T-helper 1 cell treated with Interleukin-12 subunit alpha and Interleukin-12 subunit beta and Interleukin-4 antibody, amounts not matched to agents 30 ng/mL and 1 ng/mL, for 36 hours (primary cell): ENCODE data around the gene ACOX3. TPM values are rescaled to one million over a fixed set of nuclear protein-coding genes. Genes with fewer than 3 reads are reported as not detected.
"Not testable (repeated sequence)": the region's sequence is repeated elsewhere in the genome, so short reads cannot be mapped to it uniquely, and the experiment has no call there.

ENCODE experiments used
- intact Hi-C: fragments of 100-400 bp; cut with micrococcal nuclease; formaldehyde crosslinking; loops from one replicate; pipeline ENCODE4 v1.15.1; 2024
- total RNA-seq: library from RNA; stranded (reverse); gene quantifications from 2 replicates; pipeline ENCODE4 v1.2.3, GENCODE V29; 2022

Gene ACOX3
- total RNA-seq, 1 donor from 2014 or later: 16.5 TPM

DNA sequence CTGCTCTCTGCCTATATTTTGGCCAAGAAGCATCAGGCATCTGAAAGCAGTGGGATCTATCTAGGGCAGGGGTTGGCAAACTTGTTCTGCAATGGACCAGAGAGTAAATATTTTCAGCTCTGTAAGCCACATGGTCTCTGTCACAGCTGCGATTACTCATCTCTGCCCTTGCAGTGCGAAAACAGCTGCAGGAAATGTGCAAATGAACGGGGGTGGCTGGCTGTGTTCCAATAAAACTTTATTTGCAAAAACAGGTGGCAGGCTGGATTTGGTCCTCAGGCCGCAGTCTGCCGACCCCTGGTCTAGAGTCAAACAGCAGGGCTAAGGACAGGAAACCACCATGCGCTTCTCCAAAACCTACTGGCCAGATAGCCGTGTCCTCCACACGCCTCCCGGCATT lies 48.6 kb downstream of the ACOX3 start:
- intact Hi-C loops: no loop called here

DNA sequence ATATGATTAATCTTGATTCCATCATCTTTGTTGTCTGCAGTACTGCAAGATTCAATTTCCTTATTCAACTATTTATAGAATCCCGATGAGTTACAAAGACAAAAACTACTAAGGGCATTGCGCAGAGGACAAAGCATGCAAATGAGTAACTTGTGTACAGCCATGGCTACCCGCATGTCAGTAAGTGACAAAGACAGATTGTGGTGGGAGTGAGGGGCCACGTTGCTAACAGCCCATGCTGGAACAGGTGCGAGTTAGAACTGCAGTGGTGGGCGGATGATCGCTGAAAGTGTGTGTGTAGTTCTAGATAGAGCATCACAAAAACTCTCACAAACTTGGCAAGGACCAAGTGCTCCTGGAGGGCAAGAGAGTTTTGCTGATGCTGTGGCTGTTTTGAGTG lies 49.5 kb downstream of the ACOX3 start:
- intact Hi-C loops: no loop called here

GRCh38 chr4:8390577-8390976 lies 49.9 kb downstream of the ACOX3 start:
- intact Hi-C loops: no loop called here

DNA sequence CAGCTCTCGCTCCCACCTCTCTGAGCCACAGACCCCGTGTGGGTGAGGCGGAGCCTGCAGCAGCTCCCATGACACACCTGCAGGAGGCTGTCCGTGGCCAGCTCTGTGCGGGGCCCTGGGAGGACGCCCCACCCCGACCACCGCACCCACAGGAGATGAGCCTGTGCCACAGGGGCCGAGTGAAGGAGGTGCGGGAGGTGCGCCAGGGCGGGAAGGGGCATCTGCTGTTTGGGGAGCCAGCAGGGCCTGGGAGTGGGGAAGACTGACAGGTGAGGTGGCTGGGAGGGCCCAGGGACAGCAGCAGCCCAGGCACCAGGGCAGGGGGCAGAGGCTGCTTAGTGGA lies 52.0 kb downstream of the ACOX3 start:
- intact Hi-C loops: no loop called here

GRCh38 chr4:8387615-8388527 lies 52.7 kb downstream of the ACOX3 start:
- intact Hi-C loops: no loop called here

DNA sequence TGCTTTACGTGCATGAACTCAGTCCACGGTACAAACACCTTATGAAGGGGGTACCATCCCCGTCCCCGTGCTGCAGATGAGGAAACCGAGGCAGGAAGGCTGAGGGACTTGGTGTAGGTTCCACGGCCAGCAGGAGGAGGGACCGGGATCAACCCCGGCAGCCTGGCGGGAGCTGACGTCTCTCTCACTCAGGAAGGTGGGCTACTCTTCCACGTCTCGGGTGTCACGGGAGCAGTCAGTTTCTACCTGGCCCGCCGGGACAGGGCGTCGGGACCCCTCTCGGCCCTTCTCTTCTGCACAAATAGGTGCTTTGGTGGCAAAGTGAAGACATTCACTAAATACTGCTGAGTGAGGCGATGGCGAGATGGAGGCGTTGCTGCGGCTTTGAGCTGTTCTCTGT lies 53.3 kb downstream of the ACOX3 start:
- intact Hi-C loops: no loop called here

DNA sequence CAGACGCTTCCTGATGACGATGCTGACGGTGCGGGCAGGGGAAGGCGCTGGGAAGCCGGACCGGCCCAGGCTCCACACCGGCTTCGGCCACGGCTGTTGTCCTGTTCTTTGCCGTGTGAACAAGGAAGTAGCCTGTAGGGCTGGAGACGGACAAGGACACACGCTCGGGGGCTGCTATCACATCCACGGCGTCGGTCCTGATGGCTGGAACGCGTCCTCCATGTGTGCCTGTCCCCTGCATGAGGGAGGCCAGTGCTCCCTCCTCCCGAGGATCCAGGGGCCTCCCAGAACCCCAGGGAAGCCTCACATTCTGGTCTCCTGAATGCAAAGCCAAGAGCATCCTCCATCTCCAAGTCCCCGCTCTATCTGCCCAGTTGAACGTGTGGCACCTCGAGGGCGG lies 53.8 kb downstream of the ACOX3 start:
- intact Hi-C loops: no loop called here

- intact Hi-C loops: not testable (repeated sequence)
These were observed 54.4 kb downstream of the ACOX3 start for GRCh38 chr4:8386131-8386530.

DNA sequence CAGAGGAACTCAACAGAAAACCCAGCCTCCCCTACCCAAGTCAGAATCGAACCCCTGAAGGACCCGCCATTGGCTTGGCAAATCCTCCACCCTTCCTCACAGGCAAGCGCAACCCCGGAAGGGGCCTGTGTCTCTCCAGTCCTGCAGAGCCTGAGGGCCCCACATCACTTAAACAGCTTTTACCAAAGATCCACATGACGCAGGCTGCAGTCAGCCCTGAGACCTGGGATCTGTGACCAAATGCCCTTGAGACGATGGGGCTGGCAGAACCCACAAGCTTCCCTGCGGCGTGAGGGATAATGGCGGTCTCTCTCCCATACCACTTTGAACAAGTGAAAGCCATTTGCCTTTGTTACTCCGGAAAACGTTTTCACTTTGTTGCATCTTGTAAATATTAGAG lies 54.9 kb downstream of the ACOX3 start:
- intact Hi-C loops: no loop called here

DNA sequence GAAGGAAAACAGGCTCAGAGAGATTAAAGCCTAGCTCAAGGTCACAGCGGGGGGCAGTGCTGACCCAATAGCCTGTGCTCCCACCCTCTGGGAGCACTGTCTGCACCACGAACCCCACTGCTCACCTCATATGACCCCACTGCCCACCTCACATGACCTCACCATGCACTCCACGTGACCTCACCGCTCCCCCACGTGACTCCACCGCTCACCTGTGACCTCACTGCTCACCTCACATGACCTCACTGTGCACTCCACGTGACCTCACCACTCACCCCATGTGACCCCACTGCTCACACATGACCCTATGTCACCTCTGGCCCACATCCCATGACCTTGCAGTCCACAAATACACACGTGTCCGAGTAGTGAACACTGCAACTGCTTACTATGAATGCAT lies 55.4 kb downstream of the ACOX3 start:
- intact Hi-C loops: no loop called here

DNA sequence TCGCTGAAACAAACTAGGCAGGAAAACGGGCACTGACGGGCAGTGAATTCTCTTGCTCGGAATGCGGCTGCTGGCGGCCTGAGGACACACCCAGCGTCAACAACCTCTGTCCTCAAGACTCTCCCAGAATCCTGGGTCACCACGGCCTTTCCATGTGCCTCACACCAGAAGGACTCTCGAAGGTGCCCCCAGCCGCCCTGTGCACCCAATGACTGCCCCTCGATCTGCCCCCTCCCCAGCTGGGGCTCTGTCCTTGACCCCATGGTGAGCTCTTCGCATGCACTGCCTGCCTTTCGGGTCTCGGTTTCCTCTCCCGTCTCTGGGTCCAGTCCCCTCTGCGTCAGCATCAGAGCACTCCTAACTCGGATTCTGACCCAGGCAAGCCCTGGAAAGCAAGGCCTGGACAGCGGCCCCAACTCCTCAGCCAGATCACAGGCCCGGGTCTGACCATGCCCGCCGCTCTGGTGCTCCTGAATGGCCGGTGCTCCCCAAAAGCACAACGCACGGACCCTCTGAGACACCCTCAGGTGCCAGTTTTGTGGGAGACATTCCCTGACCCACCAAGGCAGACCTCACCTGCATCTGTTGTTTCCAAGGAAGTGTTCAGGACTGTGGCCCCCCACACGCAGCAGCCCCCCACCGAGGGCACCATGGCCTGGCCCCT lies 56.0 kb downstream of the ACOX3 start:
- intact Hi-C loops: no loop called here

DNA sequence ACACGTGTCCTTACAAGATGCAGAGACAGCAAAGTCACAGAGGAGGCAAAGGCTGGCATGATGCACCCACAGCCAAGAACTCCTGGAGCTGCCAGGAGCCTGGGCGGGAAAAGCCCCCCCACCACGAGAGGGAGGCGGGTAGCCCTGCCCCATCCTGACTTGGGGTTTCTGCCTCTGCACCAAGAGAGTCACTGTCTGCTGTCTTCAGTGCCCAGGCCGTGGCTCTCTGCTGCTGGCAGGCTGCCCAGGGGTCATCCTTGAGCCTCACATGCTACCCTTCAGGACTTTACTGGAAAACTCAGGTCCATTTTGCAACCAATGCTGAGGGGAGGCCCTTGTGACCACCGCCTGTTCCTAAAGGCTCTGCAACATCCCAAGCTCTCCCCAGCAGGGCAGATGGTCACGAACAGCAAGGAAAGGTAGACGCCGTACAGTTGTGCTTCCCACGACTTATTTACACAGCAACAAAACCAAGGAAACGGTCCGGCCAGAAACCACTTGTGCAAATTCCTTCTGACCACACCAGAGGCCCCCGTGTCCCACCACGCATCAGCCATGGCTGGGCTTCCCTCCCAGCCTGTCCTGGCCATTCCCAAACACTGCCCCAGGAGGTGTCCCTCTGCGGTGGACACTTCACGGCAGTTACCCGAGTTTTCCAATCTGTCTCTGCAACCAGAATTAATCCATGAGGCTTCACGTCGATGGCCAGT lies 56.9 kb downstream of the ACOX3 start:
- intact Hi-C loops: no loop called here

- intact Hi-C loops: no loop called here
These were observed 57.5 kb downstream of the ACOX3 start for GRCh38 chr4:8383016-8383415.

- intact Hi-C loops: no loop called here
These were observed 58.5 kb downstream of the ACOX3 start for GRCh38 chr4:8381814-8382581.

DNA sequence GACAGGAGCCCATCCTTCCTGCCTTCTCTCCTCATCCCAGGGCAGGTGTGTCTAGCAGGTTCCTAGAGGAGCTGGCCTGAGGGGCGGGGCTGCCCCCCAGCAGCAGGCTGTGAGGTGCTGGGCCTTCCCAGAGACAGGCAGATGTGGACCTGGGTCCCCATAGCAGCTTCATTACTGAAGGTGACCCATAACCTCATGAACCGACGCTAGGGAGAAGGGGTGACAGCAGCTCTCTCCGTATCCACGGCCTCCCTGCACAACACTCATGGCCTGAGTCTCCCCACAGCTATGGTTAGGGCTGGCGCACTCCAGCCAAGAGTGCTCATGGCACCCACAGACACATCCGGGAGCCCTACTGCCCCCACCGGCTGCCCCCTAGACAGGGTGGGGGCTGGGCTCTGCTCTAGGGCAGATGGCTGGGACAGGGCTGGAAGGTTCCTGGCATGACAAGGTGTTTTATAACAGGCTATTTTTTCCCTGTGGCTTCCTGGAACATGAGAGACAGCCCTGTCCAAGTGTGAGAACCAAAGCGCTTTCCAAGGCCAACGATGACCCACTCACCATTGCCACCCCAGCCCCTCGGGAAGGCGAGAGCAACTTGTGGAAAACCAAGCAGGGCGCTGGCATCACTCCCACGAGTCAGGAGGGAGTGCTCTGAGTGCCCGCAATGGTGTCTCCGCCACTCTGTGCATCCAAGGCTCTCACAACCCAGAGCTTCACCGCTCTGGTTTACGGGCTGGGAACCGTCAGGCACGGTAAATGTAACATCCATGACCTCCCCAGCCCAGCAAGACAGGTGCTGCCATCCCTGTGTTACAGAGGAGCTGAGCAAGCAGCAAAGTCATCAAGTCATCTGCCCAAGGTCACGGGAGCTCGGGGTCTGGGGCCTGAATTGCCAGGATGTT lies 59.8 kb downstream of the ACOX3 start:
- intact Hi-C loops: no loop called here

- intact Hi-C loops: no loop called here
These were observed 60.8 kb downstream of the ACOX3 start for GRCh38 chr4:8379771-8380170.

DNA sequence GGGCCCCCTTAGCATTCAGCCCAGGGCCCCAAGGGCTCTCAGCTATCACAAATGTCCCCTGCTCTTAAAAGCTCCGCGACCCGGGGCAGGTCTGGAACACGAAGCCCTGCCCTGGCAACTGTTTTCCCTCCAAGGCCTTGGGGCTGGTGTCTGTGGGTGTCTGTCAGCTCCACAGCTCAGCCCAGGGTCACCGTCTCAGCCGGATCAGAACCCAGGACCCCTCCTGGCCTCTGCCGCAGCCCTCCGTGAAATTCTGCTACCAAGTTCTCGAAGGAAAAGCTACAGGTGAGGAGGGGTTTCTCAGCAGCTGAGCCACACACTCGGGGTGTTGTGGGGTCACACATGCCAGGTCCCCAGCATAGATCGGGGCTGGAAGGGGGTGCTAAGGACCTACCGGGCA lies 61.2 kb downstream of the ACOX3 start:
- intact Hi-C loops: no loop called here

DNA sequence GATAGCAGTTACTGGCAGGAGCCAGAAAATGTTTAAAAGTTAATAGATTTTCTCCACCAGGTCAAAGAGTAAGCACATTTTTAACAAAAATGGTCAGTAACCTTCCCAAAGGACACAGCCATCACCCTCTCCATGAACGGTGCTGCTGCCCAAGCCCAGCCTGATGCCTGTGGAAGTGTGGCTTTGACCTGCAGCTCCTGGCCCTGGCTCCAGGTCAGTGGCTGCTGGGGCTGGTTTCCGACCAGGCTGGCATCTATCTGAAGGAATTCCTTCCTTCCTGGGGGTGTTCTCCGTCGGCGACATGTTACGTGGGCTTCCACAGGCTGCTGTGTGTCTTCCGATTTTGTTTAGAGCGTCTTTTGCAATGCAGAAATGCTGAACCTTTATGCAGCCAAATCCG lies 61.7 kb downstream of the ACOX3 start:
- intact Hi-C loops: no loop called here

- intact Hi-C loops: no loop called here
These were observed 62.3 kb downstream of the ACOX3 start for GRCh38 chr4:8378101-8378724.
